ENCODE results near the gene FBXW2.

DNA sequence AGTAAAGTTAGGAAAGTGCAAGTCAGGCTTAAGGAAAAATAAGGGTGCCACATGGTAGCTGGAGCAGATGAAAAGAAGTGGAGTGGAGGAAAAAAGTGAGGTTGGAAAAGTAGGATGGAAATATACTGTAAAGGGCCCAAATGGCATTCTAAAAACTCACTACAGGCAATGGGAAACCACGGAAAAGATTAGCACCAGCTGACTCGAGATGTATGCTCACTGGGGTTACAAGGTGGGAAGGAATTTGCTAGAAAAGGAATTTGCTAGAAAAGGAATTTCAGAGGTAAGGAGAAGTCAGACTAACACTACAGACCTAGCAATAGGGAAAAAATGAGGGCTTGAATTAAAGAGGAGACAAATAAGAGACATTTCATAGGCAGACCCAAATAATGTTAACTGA lies 45.9 kb upstream of the FBXW2 start:
- TF ChIP-seq, protein P1, sequence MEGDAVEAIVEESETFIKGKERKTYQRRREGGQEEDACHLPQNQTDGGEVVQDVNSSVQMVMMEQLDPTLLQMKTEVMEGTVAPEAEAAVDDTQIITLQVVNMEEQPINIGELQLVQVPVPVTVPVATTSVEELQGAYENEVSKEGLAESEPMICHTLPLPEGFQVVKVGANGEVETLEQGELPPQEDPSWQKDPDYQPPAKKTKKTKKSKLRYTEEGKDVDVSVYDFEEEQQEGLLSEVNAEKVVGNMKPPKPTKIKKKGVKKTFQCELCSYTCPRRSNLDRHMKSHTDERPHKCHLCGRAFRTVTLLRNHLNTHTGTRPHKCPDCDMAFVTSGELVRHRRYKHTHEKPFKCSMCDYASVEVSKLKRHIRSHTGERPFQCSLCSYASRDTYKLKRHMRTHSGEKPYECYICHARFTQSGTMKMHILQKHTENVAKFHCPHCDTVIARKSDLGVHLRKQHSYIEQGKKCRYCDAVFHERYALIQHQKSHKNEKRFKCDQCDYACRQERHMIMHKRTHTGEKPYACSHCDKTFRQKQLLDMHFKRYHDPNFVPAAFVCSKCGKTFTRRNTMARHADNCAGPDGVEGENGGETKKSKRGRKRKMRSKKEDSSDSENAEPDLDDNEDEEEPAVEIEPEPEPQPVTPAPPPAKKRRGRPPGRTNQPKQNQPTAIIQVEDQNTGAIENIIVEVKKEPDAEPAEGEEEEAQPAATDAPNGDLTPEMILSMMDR (IDR thresholded peaks at IDR 0.05 in 8 of 11, conservative IDR thresholded peaks at IDR 0.05 in 3 of 11) = no peak
- TF ChIP-seq POLR2A (IDR thresholded peaks at IDR 0.05) = no peak
